ENCODE data around the gene TAF4. TPM values are rescaled to one million over a fixed set of nuclear protein-coding genes. Genes with fewer than 3 reads are reported as not detected.

Gene TAF4
- total RNA-seq, 4 donors from 2014 or later, result 12.0 to 19.9 (median 16.2) TPM

DNA sequence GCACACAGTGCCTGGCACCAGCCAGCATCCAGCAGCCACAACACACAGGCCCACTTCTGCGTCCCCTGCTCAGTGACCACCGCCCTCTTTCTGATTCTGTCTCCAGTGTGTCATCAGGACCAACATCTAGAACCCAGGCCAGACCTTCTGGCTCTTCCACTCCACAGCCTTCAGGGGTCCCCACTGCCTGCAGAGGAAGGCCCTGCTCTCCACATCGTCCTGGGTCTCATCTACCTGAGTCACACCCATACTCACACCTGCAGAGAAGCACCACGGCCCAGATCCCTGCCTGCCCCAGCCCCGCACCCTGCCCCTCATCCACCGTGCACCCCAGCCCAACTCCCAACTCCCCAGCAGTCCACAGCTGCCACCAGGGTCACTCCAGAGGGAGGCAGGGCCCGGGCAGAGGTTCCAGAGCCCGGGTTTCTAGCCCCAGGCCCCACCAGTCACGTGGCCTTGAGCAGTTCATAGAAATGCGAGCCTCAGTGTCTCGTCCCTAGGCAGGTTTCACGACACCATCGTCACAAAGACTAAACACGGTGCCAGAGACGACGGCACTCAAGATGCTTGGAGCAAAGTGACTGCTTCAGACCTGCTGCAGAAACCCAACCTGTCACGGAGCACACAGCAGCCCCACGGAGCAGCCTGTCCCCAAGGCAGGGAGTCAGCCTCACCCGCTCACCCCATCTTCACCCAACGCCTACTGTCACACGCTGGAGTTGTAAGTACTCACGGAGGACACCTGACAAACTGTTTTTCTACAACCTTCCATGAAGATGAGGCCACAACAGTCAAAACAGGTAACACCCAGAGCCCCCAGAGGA is 16.1 kb downstream of the TAF4 start:
- H3K9me3 ChIP-seq, result no peaks in the 10 kb centered on the region
- peaks cover 0 to 18% (median 6%) of the 10 kb centered on the region in 4 donors for H3K36me3 ChIP-seq
- no peak for TF ChIP-seq EP300 (IDR thresholded peaks at IDR 0.05)
- TF ChIP-seq POLR2A (IDR thresholded peaks at IDR 0.05; ENCODE audit: low read depth), result no peak
- TF ChIP-seq, protein P1, sequence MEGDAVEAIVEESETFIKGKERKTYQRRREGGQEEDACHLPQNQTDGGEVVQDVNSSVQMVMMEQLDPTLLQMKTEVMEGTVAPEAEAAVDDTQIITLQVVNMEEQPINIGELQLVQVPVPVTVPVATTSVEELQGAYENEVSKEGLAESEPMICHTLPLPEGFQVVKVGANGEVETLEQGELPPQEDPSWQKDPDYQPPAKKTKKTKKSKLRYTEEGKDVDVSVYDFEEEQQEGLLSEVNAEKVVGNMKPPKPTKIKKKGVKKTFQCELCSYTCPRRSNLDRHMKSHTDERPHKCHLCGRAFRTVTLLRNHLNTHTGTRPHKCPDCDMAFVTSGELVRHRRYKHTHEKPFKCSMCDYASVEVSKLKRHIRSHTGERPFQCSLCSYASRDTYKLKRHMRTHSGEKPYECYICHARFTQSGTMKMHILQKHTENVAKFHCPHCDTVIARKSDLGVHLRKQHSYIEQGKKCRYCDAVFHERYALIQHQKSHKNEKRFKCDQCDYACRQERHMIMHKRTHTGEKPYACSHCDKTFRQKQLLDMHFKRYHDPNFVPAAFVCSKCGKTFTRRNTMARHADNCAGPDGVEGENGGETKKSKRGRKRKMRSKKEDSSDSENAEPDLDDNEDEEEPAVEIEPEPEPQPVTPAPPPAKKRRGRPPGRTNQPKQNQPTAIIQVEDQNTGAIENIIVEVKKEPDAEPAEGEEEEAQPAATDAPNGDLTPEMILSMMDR (IDR thresholded peaks at IDR 0.05), result no peak
- TF ChIP-seq POLR2AphosphoS5 (IDR thresholded peaks at IDR 0.05), result no peak
- WGBS, result 95% methylated on average over 20 of the region's 22 CpGs
- peaks cover 4 to 50% (median 15%) of the 10 kb centered on the region in 4 donors for H3K4me1 ChIP-seq
- DNase-seq (ENCODE audit: extremely low spot score), result no peak
- intact Hi-C loops (cut with DNase I), result no loop called here
- H3K27ac ChIP-seq (replicated peaks in 1 of 4), result no peak overlapping the region
- no peaks in the 10 kb centered on the region for H3K27me3 ChIP-seq
- H3K4me3 ChIP-seq, result no peak overlapping the region

DNA sequence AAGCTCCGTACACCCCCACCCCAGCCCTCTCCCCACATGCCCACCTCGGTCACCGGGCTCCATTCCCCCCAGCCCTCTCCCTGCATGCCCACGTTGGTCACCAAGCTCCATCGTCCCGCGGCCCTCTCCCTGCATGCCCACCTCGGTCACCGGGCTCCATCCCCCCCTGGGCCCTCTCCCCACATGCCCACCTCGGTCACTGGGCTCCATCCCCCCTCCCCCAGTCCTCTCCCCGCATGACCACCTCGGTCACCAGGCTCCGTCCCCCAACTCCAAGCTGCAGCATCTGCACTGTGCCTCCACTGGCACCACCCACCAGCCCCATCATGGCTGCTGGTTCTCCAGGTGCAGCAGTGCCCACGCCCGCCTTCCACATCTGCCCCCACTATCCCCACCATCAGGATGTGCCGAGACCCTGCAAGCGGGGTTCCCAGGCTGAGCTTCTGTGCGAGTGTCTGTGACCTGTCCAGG is 16.8 kb downstream of the TAF4 start:
- 90% methylated on average over 18 of the region's 18 CpGs for WGBS
- H3K27ac ChIP-seq (replicated peaks in 1 of 4), result no peak overlapping the region
- H3K27me3 ChIP-seq, result no peaks in the 10 kb centered on the region
- H3K4me1 ChIP-seq, result peaks cover 4 to 43% (median 15%) of the 10 kb centered on the region in 4 donors
- H3K36me3 ChIP-seq, result peaks cover 0 to 13% (median 4%) of the 10 kb centered on the region in 4 donors
- no peaks in the 10 kb centered on the region for H3K9me3 ChIP-seq
- DNase-seq (ENCODE audit: extremely low spot score), result no peak
- H3K4me3 ChIP-seq, result no peak overlapping the region
- intact Hi-C loops (cut with DNase I), result no loop called here
- TF ChIP-seq EP300 (IDR thresholded peaks at IDR 0.05) (no peak), POLR2AphosphoS5 (IDR thresholded peaks at IDR 0.05) (no peak), POLR2A (IDR thresholded peaks at IDR 0.05; ENCODE audit: low read depth) (no peak)
- TF ChIP-seq, protein P1 (IDR thresholded peaks at IDR 0.05), result no peak

DNA sequence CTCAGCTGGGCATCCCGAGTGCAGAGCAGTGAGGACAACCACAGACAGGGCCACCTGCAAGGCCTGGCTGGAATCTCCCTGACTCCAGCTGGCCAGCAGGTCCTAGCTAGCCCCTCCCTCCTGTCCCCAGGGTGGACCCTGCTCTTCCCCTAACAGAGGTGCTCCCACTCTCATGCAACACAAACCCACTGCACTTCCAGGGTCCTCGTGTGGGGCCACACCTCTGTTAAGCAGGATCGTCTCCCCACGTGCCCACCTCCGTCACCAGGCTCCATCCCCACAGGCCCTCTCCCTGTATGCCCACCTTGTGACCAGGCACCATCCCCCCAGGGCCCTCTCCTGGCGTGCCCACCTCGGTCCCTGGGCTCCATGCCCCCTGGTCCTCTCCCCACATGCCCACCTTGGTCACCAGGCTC is 17.3 kb downstream of the TAF4 start:
- H3K27ac ChIP-seq (replicated peaks in 1 of 4), result no peak overlapping the region
- intact Hi-C loops (cut with DNase I), result no loop called here
- H3K9me3 ChIP-seq, result no peaks in the 10 kb centered on the region
- H3K27me3 ChIP-seq, result no peaks in the 10 kb centered on the region
- no peak for TF ChIP-seq POLR2AphosphoS5 (IDR thresholded peaks at IDR 0.05)
- no peak for TF ChIP-seq POLR2A (IDR thresholded peaks at IDR 0.05; ENCODE audit: low read depth)
- TF ChIP-seq, protein P1 (IDR thresholded peaks at IDR 0.05), result no peak
- no peak for TF ChIP-seq EP300 (IDR thresholded peaks at IDR 0.05)
- H3K4me3 ChIP-seq, result no peak overlapping the region
- WGBS, result 87% methylated on average over 7 of the region's 7 CpGs
- peaks cover 4 to 43% (median 15%) of the 10 kb centered on the region in 4 donors for H3K4me1 ChIP-seq
- peaks cover 0 to 8% (median 1%) of the 10 kb centered on the region in 4 donors for H3K36me3 ChIP-seq
- no peak for DNase-seq (ENCODE audit: extremely low spot score)

DNA sequence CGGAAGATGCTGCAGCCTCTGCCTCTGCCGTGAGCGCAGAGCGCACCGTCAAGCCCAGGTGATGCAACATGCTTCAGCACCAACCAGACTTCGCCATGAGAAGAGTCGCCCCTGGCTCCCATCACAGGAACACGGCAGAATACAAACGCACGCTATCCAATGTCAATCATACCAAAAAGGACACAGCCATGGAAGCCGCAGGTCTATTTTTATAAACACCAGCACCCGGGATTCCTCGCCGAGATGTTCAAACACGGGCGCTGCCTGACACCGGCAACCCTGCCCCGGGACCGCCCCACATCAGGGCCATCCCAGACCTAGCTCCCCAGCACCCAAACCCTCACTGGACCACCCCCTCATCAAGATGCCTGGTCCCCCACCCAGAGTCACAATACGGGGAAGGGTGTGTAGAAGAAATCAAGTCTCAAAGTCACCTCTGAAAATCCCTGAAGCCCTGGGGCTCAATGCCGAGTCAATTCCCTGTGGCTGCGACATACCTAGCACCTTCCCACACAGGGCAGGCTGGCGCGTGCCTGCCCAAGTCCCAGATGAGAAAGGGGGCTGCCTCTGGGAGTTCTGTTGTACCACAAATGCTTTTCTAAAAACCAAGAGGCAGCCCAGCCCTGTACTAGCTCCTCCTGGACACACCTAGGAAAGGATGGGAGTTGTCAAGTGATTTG is 17.9 kb downstream of the TAF4 start:
- no peak overlapping the region for H3K27ac ChIP-seq (replicated peaks in 1 of 4)
- no peaks in the 10 kb centered on the region for H3K27me3 ChIP-seq
- no peak for DNase-seq (ENCODE audit: extremely low spot score)
- intact Hi-C loops (cut with DNase I), result no loop called here
- 87% methylated on average over 21 of the region's 24 CpGs for WGBS
- H3K4me3 ChIP-seq, result no peak overlapping the region
- peaks cover 4 to 38% (median 15%) of the 10 kb centered on the region in 4 donors for H3K4me1 ChIP-seq
- TF ChIP-seq EP300 (IDR thresholded peaks at IDR 0.05), result no peak
- TF ChIP-seq, protein P1 (IDR thresholded peaks at IDR 0.05), result no peak
- TF ChIP-seq POLR2AphosphoS5 (IDR thresholded peaks at IDR 0.05), result no peak
- TF ChIP-seq POLR2A (IDR thresholded peaks at IDR 0.05; ENCODE audit: low read depth), result no peak
- H3K36me3 ChIP-seq, result peaks cover 0 to 3% (median 0%) of the 10 kb centered on the region in 4 donors
- no peaks in the 10 kb centered on the region for H3K9me3 ChIP-seq
